Naive B cell (primary cell): ENCODE results near the gene TMEM222. TPM values are rescaled to one million over a fixed set of nuclear protein-coding genes. Genes with fewer than 3 reads are reported as not detected.
A peak's percentile ranks its signal among the peaks of the same experiment; 100 is the strongest.

Source experiments
- ATAC-seq, 2 donors: fragments of 150-1000 bp; cut with Tn5 transposase; 2 replicates each; pipeline ENCODE4 v1.10.0; 2021; ENCODE audit warnings: low read depth in 2 of 2, mild to moderate bottlenecking in 2 of 2, moderate library complexity in 2 of 2
- DNase-seq: peaks from one replicate; pipeline ENCODE4 v3.0.0; 2022
- H3K27ac Mint-ChIP-seq, 6 donors: one replicate each; pipeline ENCODE4 v1.8.0; 2020 to 2022; ENCODE audit warnings: mild to moderate bottlenecking in 6 of 6, mixed read lengths in 6 of 6, moderate library complexity in 5 of 6, inconsistent platforms in 2 of 6
- H3K27me3 Mint-ChIP-seq, 3 donors: one replicate each; pipeline ENCODE4 v1.8.0; 2021 to 2022; ENCODE audit warnings: mixed read lengths in 3 of 3, mild to moderate bottlenecking in 1 of 3
- H3K36me3 Mint-ChIP-seq, 2 donors: one replicate each; pipeline ENCODE4 v1.8.0; 2020 to 2022; ENCODE audit warnings: mixed read lengths in 2 of 2, inconsistent platforms in 1 of 2, mild to moderate bottlenecking in 1 of 2
- H3K4me1 Mint-ChIP-seq, 3 donors: one replicate each; pipeline ENCODE4 v1.8.0; 2020 to 2022; ENCODE audit warnings: mixed read lengths in 3 of 3, inconsistent platforms in 1 of 3, mild to moderate bottlenecking in 1 of 3, moderate library complexity in 1 of 3
- H3K4me3 Mint-ChIP-seq, 8 donors: one replicate each; pipeline ENCODE4 v1.8.0; 2020 to 2022; ENCODE audit warnings: mild to moderate bottlenecking in 8 of 8, mixed read lengths in 8 of 8, moderate library complexity in 8 of 8, inconsistent platforms in 2 of 8
- H3K9me3 Mint-ChIP-seq, 7 donors: one replicate each; pipeline ENCODE4 v1.8.0; 2020 to 2022; ENCODE audit warnings: mixed read lengths in 7 of 7, mild to moderate bottlenecking in 5 of 7, inconsistent platforms in 2 of 7, moderate library complexity in 1 of 7
- polyA plus RNA-seq, 6 donors: library from polyadenylated mRNA; unstranded; fragments of 300-500 nt; fragmentation: Illumina TruSeq; gene quantifications; one replicate each; pipeline ENCODE4 v1.2.3, GENCODE V29; 2021; ENCODE audit warnings: low read depth in 6 of 6

TMEM222 gene
- polyA plus RNA-seq, 6 donors from 2014 or later, result 59.7 to 80.2 (median 74.2) TPM

- Mint-ChIP-seq H3K36me3 (no peaks in the 10 kb centered on the region), H3K27me3 (no peaks in the 10 kb centered on the region), H3K9me3 (no peaks in the 10 kb centered on the region), H3K27ac (peak overlapping the region in 1 of 6 donors; percentile 72), H3K4me1 (peaks cover 43 to 63% (median 56%) of the 10 kb centered on the region in 3 donors), H3K4me3 (peak overlapping the region; percentile 77 to 93 (median 82))
- DNase-seq (no peak), ATAC-seq (peak in 1 of 2 donors; percentile 15)
Observed at GRCh38 chr1:27359822-27360158, 37.8 kb downstream of the TMEM222 start.

- Mint-ChIP-seq H3K9me3 (no peaks in the 10 kb centered on the region), H3K27me3 (no peaks in the 10 kb centered on the region), H3K4me1 (peaks cover 46 to 67% (median 59%) of the 10 kb centered on the region in 3 donors), H3K4me3 (peak overlapping the region; percentile 77 to 93 (median 82)), H3K27ac (peak overlapping the region in 3 of 6 donors; percentile 26 to 72 (median 27)), H3K36me3 (no peaks in the 10 kb centered on the region)
- ATAC-seq (peak; percentile 37 to 43), DNase-seq (peak; percentile 49)
Observed at GRCh38 chr1:27360159-27361043, 38.4 kb downstream of the TMEM222 start.

GRCh38 chr1:27361044-27361402 is 39.1 kb downstream of the TMEM222 start:
- H3K36me3 Mint-ChIP-seq, result no peaks in the 10 kb centered on the region
- no peak for ATAC-seq

GRCh38 chr1:27361553-27361952 is 39.6 kb downstream of the TMEM222 start:
- H3K27ac Mint-ChIP-seq, result no peak overlapping the region
- H3K36me3 Mint-ChIP-seq, result no peaks in the 10 kb centered on the region
- peak overlapping the region; percentile 66 to 93 (median 81) for H3K4me3 Mint-ChIP-seq

More at GRCh38 chr1:27361044-27361402, 39.1 kb downstream of the TMEM222 start:
- Mint-ChIP-seq H3K9me3 (no peaks in the 10 kb centered on the region), H3K27ac (no peak overlapping the region), H3K27me3 (no peaks in the 10 kb centered on the region), H3K4me1 (peaks cover 49 to 66% (median 62%) of the 10 kb centered on the region in 3 donors), H3K4me3 (peak overlapping the region; percentile 77 to 93 (median 82))
- DNase-seq, result no peak

GRCh38 chr1:27363766-27364695 is 42.1 kb downstream of the TMEM222 start:
- ATAC-seq (no peak), DNase-seq (no peak)
- H3K4me1 Mint-ChIP-seq, result peaks cover 54 to 68% (median 65%) of the 10 kb centered on the region in 3 donors
- no peaks in the 10 kb centered on the region for H3K9me3 Mint-ChIP-seq
- peak overlapping the region in 2 of 6 donors; percentile 17 to 84 for H3K27ac Mint-ChIP-seq
- no peaks in the 10 kb centered on the region for H3K27me3 Mint-ChIP-seq
- H3K36me3 Mint-ChIP-seq, result no peaks in the 10 kb centered on the region
- H3K4me3 Mint-ChIP-seq, result peak overlapping the region in 4 of 8 donors; percentile 41 to 68 (median 63)

More at GRCh38 chr1:27361553-27361952, 39.6 kb downstream of the TMEM222 start:
- H3K27me3 Mint-ChIP-seq, result no peaks in the 10 kb centered on the region
- DNase-seq (no peak), ATAC-seq (no peak)
- no peaks in the 10 kb centered on the region for H3K9me3 Mint-ChIP-seq
- peaks cover 49 to 62% (median 61%) of the 10 kb centered on the region in 3 donors for H3K4me1 Mint-ChIP-seq

GRCh38 chr1:27364696-27365371 is 42.9 kb downstream of the TMEM222 start:
- Mint-ChIP-seq H3K9me3 (no peaks in the 10 kb centered on the region), H3K27me3 (no peaks in the 10 kb centered on the region), H3K4me3 (peak overlapping the region; percentile 88 to 97 (median 92)), H3K36me3 (no peaks in the 10 kb centered on the region), H3K27ac (peak overlapping the region in 2 of 6 donors; percentile 52 to 86), H3K4me1 (peaks cover 55 to 68% (median 65%) of the 10 kb centered on the region in 3 donors)
- ATAC-seq, result no peak
- DNase-seq, result no peak

GRCh38 chr1:27365372-27366112 is 43.6 kb downstream of the TMEM222 start:
- Mint-ChIP-seq H3K27me3 (no peaks in the 10 kb centered on the region), H3K27ac (peak overlapping the region in 2 of 6 donors; percentile 16 to 64), H3K4me3 (peak overlapping the region; percentile 88 to 97 (median 92)), H3K4me1 (peaks cover 49 to 66% (median 65%) of the 10 kb centered on the region in 3 donors), H3K36me3 (no peaks in the 10 kb centered on the region), H3K9me3 (no peaks in the 10 kb centered on the region)
- peak; percentile 61 for DNase-seq
- ATAC-seq, result peak; percentile 53 to 55

GRCh38 chr1:27366113-27366410 is 44.1 kb downstream of the TMEM222 start:
- Mint-ChIP-seq H3K4me3 (peak overlapping the region; percentile 88 to 97 (median 92)), H3K4me1 (peaks cover 44 to 66% (median 66%) of the 10 kb centered on the region in 3 donors), H3K27ac (peak overlapping the region in 1 of 6 donors; percentile 16)

GRCh38 chr1:27366411-27367159 is 44.6 kb downstream of the TMEM222 start, which contains the start of gene MAP3K6:
MAP3K6 (minus strand) TSS chr1:27366961; CDS start chr1:27366597, 364 bp downstream.
- Mint-ChIP-seq H3K27me3 (no peaks in the 10 kb centered on the region), H3K4me1 (peaks cover 41 to 67% (median 62%) of the 10 kb centered on the region in 3 donors), H3K27ac (peak within 1 kb of the TSS in 2 of 6 donors; percentile 75 to 89), H3K36me3 (no peaks in the 10 kb centered on the region), H3K4me3 (peak within 1 kb of the TSS; percentile 88 to 97 (median 92)), H3K9me3 (no peaks in the 10 kb centered on the region)
- ATAC-seq (peak; percentile 15 to 19), DNase-seq (no peak)

More at GRCh38 chr1:27366113-27366410, 44.1 kb downstream of the TMEM222 start:
- DNase-seq (peak; percentile 46), ATAC-seq (peak; percentile 35 to 36)
- no peaks in the 10 kb centered on the region for H3K9me3 Mint-ChIP-seq
- H3K27me3 Mint-ChIP-seq, result no peaks in the 10 kb centered on the region
- H3K36me3 Mint-ChIP-seq, result no peaks in the 10 kb centered on the region

GRCh38 chr1:27367160-27367650 is 45.2 kb downstream of the TMEM222 start:
- no peaks in the 10 kb centered on the region for H3K9me3 Mint-ChIP-seq
- H3K27me3 Mint-ChIP-seq, result no peaks in the 10 kb centered on the region
- no peak for DNase-seq
- peaks cover 46 to 74% (median 68%) of the 10 kb centered on the region in 3 donors for H3K4me1 Mint-ChIP-seq
- H3K4me3 Mint-ChIP-seq, result peak overlapping the region; percentile 75 to 88 (median 83)
- no peaks in the 10 kb centered on the region for H3K36me3 Mint-ChIP-seq
- ATAC-seq, result no peak
- peak overlapping the region in 2 of 6 donors; percentile 75 to 89 for H3K27ac Mint-ChIP-seq

- peak; percentile 6 to 12 for ATAC-seq
- no peaks in the 10 kb centered on the region for H3K27me3 Mint-ChIP-seq
- no peaks in the 10 kb centered on the region for H3K36me3 Mint-ChIP-seq
- no peak for DNase-seq
- H3K27ac Mint-ChIP-seq, result peak overlapping the region in 5 of 6 donors; percentile 7 to 91 (median 46)
- H3K4me1 Mint-ChIP-seq, result peaks cover 42 to 71% (median 60%) of the 10 kb centered on the region in 3 donors
- peak overlapping the region; percentile 32 to 90 (median 78) for H3K4me3 Mint-ChIP-seq
- no peaks in the 10 kb centered on the region for H3K9me3 Mint-ChIP-seq
Observed at GRCh38 chr1:27368869-27369582, 47.1 kb downstream of the TMEM222 start.
